HL-60 (cell line): Measurements from ENCODE around the gene SMYD5.

Experiments
- CTCF ChIP-seq: IDR thresholded peaks from one replicate; pipeline ENCODE4 v1.5.1; 2011; ENCODE audit warnings: low read length, control low read depth, inconsistent platforms; ENCODE audit not compliant: insufficient read depth
- GABPA ChIP-seq: IDR thresholded peaks from 2 replicates; pipeline ENCODE4 v1.6.1; 2012; ENCODE audit warnings: low read depth
- POLR2AphosphoS5 ChIP-seq: IDR thresholded peaks from 2 replicates; pipeline ENCODE4 v1.6.1; 2012; ENCODE audit warnings: low read depth
- REST ChIP-seq: IDR thresholded peaks from 2 replicates; pipeline ENCODE4 v1.6.1; 2012; ENCODE audit warnings: low read depth; ENCODE audit not compliant: insufficient replicate concordance
- SPI1 ChIP-seq: IDR thresholded peaks from 2 replicates; pipeline ENCODE4 v1.6.1; 2012; ENCODE audit warnings: low read depth, mild to moderate bottlenecking, borderline replicate concordance

GRCh38 chr2:73212098-73212447 is 2.0 kb upstream of the SMYD5 start:
- TF ChIP-seq CTCF (no peak), REST (no peak), POLR2AphosphoS5 (no peak), GABPA (no peak), SPI1 (no peak)
